Progenitor cell of endocrine pancreas (in vitro differentiated cells): ENCODE data around the gene SLC9A5. TPM values are rescaled to one million over a fixed set of nuclear protein-coding genes. Genes with fewer than 3 reads are reported as not detected.

ENCODE experiments used
- DNase-seq: peaks from one replicate; pipeline ENCODE4 v3.0.0; 2021; ENCODE audit warnings: low spot score; ENCODE audit not compliant: unreplicated experiment
- H3K27ac Mint-ChIP-seq: 2 replicates; pipeline ENCODE4 v1.8.0; 2021; ENCODE audit warnings: mild to moderate bottlenecking, moderate library complexity, mixed read lengths
- H3K27me3 Mint-ChIP-seq: 2 replicates; pipeline ENCODE4 v1.8.0; 2021; ENCODE audit warnings: mixed read lengths
- H3K36me3 Mint-ChIP-seq: 2 replicates; pipeline ENCODE4 v1.8.0; 2022; ENCODE audit warnings: mixed read lengths; ENCODE audit not compliant: insufficient read depth
- H3K4me1 Mint-ChIP-seq: 2 replicates; pipeline ENCODE4 v1.8.0; 2021; ENCODE audit warnings: low read depth, mixed read lengths
- H3K4me3 Mint-ChIP-seq: 2 replicates; pipeline ENCODE4 v1.8.0; 2021; ENCODE audit warnings: low read depth, mild to moderate bottlenecking, moderate library complexity, mixed read lengths
- H3K9me3 Mint-ChIP-seq: 2 replicates; pipeline ENCODE4 v1.8.0; 2021; ENCODE audit warnings: low read depth, mixed read lengths
- CTCF ChIP-seq: fragments of 200-600 bp; sonication (generic); IDR thresholded peaks from one replicate; pipeline ENCODE4 v1.5.0; 2021; ENCODE audit warnings: antibody characterized with exemption, mild to moderate bottlenecking; ENCODE audit not compliant: unreplicated experiment
- total RNA-seq: library from RNA; stranded (reverse); gene quantifications from 2 replicates; pipeline ENCODE4 v1.2.1, GENCODE V29; 2021

SLC9A5 gene
- total RNA-seq, 1 donor from 2014 or later = 3.4 TPM

GRCh38 chr16:67201411-67202345 is 47.1 kb upstream of the SLC9A5 start:
- H3K4me3 Mint-ChIP-seq = no peak overlapping the region
- peaks cover 3% of the 10 kb centered on the region for H3K4me1 Mint-ChIP-seq
- no peak overlapping the region for H3K27ac Mint-ChIP-seq
- H3K9me3 Mint-ChIP-seq = no peaks in the 10 kb centered on the region
- DNase-seq = no peak
- peaks cover 6% of the 10 kb centered on the region for H3K36me3 Mint-ChIP-seq
- TF ChIP-seq CTCF = no peak
- no peaks in the 10 kb centered on the region for H3K27me3 Mint-ChIP-seq

- H3K27ac Mint-ChIP-seq = no peak overlapping the region
- no peaks in the 10 kb centered on the region for H3K9me3 Mint-ChIP-seq
- peaks cover 3% of the 10 kb centered on the region for H3K4me1 Mint-ChIP-seq
- H3K27me3 Mint-ChIP-seq = no peaks in the 10 kb centered on the region
- no peak for TF ChIP-seq CTCF
- DNase-seq = no peak
- no peak overlapping the region for H3K4me3 Mint-ChIP-seq
- peaks cover 1% of the 10 kb centered on the region for H3K36me3 Mint-ChIP-seq
These were observed 46.4 kb upstream of the SLC9A5 start for GRCh38 chr16:67202426-67202825.

- H3K4me1 Mint-ChIP-seq = peaks cover 3% of the 10 kb centered on the region
- no peak for TF ChIP-seq CTCF
- H3K27me3 Mint-ChIP-seq = no peaks in the 10 kb centered on the region
- H3K9me3 Mint-ChIP-seq = no peaks in the 10 kb centered on the region
- H3K4me3 Mint-ChIP-seq = no peak overlapping the region
- H3K27ac Mint-ChIP-seq = no peak overlapping the region
- no peak for DNase-seq
- peaks cover 1% of the 10 kb centered on the region for H3K36me3 Mint-ChIP-seq
These were observed 45.8 kb upstream of the SLC9A5 start for GRCh38 chr16:67202956-67203493.

- Mint-ChIP-seq H3K9me3 (no peaks in the 10 kb centered on the region), H3K27ac (no peak overlapping the region), H3K4me1 (peaks cover 3% of the 10 kb centered on the region), H3K27me3 (no peaks in the 10 kb centered on the region), H3K4me3 (no peak overlapping the region), H3K36me3 (no peaks in the 10 kb centered on the region)
- TF ChIP-seq CTCF = no peak
- no peak for DNase-seq
These were observed 44.7 kb upstream of the SLC9A5 start for GRCh38 chr16:67204076-67204475.

GRCh38 chr16:67206129-67206837 is 42.5 kb upstream of the SLC9A5 start:
- no peak for TF ChIP-seq CTCF
- Mint-ChIP-seq H3K27ac (no peak overlapping the region), H3K4me1 (no peaks in the 10 kb centered on the region), H3K4me3 (no peak overlapping the region), H3K36me3 (no peaks in the 10 kb centered on the region), H3K9me3 (no peaks in the 10 kb centered on the region), H3K27me3 (peaks cover 3% of the 10 kb centered on the region)
- no peak for DNase-seq
